GM12891 (cell line): Measurements from ENCODE around the gene GPC6.

Experiments used
- POLR2A ChIP-seq: IDR thresholded peaks from 2 replicates; pipeline ENCODE4 v1.6.1; 2011; ENCODE audit warnings: low read depth, low read length, control low read depth
- POLR2AphosphoS5 ChIP-seq: IDR thresholded peaks from 2 replicates; pipeline ENCODE4 v1.6.1; 2011; ENCODE audit warnings: low read depth, low read length, control low read depth
- TAF1 ChIP-seq: IDR thresholded peaks from 2 replicates; pipeline ENCODE4 v1.6.1; 2011; ENCODE audit warnings: low read depth, low read length, control low read depth

DNA sequence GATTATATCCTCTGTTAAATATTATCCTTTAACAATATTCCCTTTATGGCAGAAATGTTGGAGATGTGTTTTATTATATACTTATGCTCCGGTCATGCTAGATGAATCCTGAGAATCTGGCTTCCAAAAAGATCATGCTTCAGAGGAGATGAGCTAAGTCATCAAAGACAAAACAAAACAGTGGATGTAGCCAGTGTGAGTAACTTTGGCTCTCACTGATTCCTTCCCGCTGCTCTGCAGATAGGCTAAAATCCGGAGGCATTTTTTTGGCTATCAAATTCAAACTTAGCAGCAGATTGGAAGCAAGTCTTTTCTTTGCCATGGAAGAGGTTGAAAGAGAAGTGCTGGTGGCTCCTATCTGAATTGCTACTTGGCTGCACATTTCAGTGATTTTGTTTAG lies 295.9 kb downstream of the GPC6 start:
- TF ChIP-seq POLR2AphosphoS5 (no peak), POLR2A (no peak), TAF1 (no peak)
